ENCODE data around the gene SLC15A2. TPM values are rescaled to one million over a fixed set of nuclear protein-coding genes. Genes with fewer than 3 reads are reported as not detected.
A peak's percentile ranks its signal among the peaks of the same experiment; 100 is the strongest.

Gene SLC15A2
- total and polyA plus RNA-seq, 3 donors from 2014 or later = 11.8 to 21.8 (median 13.8) TPM

GRCh38 chr3:121957674-121958415 lies 63.6 kb downstream of the SLC15A2 start:
- Histone ChIP-seq H3K27me3 (no peaks in the 10 kb centered on the region), H3K4me3 (no peak overlapping the region), H3K9me3 (no peaks in the 10 kb centered on the region), H3K36me3 (ENCODE audit: low read depth, missing control alignments) (no peaks in the 10 kb centered on the region), H3K27ac (no peak overlapping the region), H3K4me1 (no peaks in the 10 kb centered on the region)
- 75 to 94% methylated on average over 2 of the region's 2 CpGs for WGBS, 2 donors
- intact Hi-C loops (cut with DNase I; ENCODE audit: low total_unique reads) = no loop called here
- no peak for TF ChIP-seq POLR2A (IDR thresholded peaks at IDR 0.05)
- DNase-seq = no peak

GRCh38 chr3:121958801-121959200 lies 64.6 kb downstream of the SLC15A2 start:
- no peaks in the 10 kb centered on the region for H3K27me3 ChIP-seq
- no peaks in the 10 kb centered on the region for H3K4me1 ChIP-seq
- TF ChIP-seq POLR2A (IDR thresholded peaks at IDR 0.05) = no peak
- TF ChIP-seq, protein P1, sequence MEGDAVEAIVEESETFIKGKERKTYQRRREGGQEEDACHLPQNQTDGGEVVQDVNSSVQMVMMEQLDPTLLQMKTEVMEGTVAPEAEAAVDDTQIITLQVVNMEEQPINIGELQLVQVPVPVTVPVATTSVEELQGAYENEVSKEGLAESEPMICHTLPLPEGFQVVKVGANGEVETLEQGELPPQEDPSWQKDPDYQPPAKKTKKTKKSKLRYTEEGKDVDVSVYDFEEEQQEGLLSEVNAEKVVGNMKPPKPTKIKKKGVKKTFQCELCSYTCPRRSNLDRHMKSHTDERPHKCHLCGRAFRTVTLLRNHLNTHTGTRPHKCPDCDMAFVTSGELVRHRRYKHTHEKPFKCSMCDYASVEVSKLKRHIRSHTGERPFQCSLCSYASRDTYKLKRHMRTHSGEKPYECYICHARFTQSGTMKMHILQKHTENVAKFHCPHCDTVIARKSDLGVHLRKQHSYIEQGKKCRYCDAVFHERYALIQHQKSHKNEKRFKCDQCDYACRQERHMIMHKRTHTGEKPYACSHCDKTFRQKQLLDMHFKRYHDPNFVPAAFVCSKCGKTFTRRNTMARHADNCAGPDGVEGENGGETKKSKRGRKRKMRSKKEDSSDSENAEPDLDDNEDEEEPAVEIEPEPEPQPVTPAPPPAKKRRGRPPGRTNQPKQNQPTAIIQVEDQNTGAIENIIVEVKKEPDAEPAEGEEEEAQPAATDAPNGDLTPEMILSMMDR (IDR thresholded peaks at IDR 0.05) = no peak
- WGBS, 2 donors = 64 to 72% methylated on average over 3 of the region's 3 CpGs
- no peaks in the 10 kb centered on the region for H3K9me3 ChIP-seq
- no peak for DNase-seq
- intact Hi-C loops (cut with DNase I; ENCODE audit: low total_unique reads) = no loop called here
- no peak overlapping the region for H3K4me3 ChIP-seq
- no peaks in the 10 kb centered on the region for H3K36me3 ChIP-seq (ENCODE audit: low read depth, missing control alignments)
- no peak overlapping the region for H3K27ac ChIP-seq

GRCh38 chr3:121961283-121961682 lies 67.1 kb downstream of the SLC15A2 start:
- Histone ChIP-seq H3K4me3 (no peak overlapping the region), H3K4me1 (no peaks in the 10 kb centered on the region), H3K36me3 (ENCODE audit: low read depth, missing control alignments) (no peaks in the 10 kb centered on the region), H3K9me3 (no peaks in the 10 kb centered on the region), H3K27ac (peak overlapping the region in 1 of 2 donors; percentile 66), H3K27me3 (no peaks in the 10 kb centered on the region)
- intact Hi-C loops (cut with DNase I; ENCODE audit: low total_unique reads) = no loop called here
- DNase-seq = no peak
- no peak for TF ChIP-seq POLR2A (IDR thresholded peaks at IDR 0.05)
- TF ChIP-seq, protein P1 (IDR thresholded peaks at IDR 0.05) = no peak

GRCh38 chr3:121962443-121962842 lies 68.2 kb downstream of the SLC15A2 start:
- no peaks in the 10 kb centered on the region for H3K36me3 ChIP-seq (ENCODE audit: low read depth, missing control alignments)
- no peaks in the 10 kb centered on the region for H3K4me1 ChIP-seq
- DNase-seq = no peak
- no peaks in the 10 kb centered on the region for H3K9me3 ChIP-seq
- intact Hi-C loops (cut with DNase I; ENCODE audit: low total_unique reads) = no loop called here
- H3K27me3 ChIP-seq = no peaks in the 10 kb centered on the region
- peak overlapping the region in 1 of 2 donors; percentile 66 for H3K27ac ChIP-seq
- no peak overlapping the region for H3K4me3 ChIP-seq
- TF ChIP-seq, protein P1 (IDR thresholded peaks at IDR 0.05) = no peak
- no peak for TF ChIP-seq POLR2A (IDR thresholded peaks at IDR 0.05)

- Histone ChIP-seq H3K9me3 (no peaks in the 10 kb centered on the region), H3K4me1 (no peaks in the 10 kb centered on the region), H3K27ac (no peak overlapping the region), H3K27me3 (no peaks in the 10 kb centered on the region), H3K4me3 (no peak overlapping the region), H3K36me3 (ENCODE audit: low read depth, missing control alignments) (no peaks in the 10 kb centered on the region)
- WGBS, 2 donors = 57% methylated on average over 1 of the region's 1 CpG; no CpG with 5 or more reads in 1 of the 2 donors
- intact Hi-C loops (cut with DNase I; ENCODE audit: low total_unique reads) = no loop called here
- TF ChIP-seq, protein P1 (IDR thresholded peaks at IDR 0.05) = no peak
- TF ChIP-seq POLR2A (IDR thresholded peaks at IDR 0.05) = no peak
- DNase-seq = no peak
These were observed 69.4 kb downstream of the SLC15A2 start for GRCh38 chr3:121963608-121964007.
